ENCODE results near the gene SYT17.

DNA sequence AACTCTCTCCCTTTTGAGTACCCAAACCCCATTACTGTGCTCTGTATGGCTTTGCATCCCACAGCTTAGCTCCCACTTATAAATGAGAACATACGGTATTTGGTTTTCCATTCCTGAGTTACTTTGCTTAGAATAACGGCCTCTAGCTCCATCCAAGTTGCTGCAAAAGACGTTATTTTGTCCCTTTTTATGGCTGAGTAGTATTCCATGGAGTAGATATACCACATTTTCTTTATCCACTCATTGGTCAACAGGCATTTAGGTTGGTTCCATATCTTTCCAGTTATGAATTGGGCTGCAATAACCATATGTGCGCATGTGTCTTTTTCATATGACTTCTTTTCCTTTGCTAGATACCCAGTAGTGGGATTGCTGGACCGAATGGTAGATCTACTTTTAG is 19.9 kb upstream of the SYT17 start:
- TF ChIP-seq, protein P1, sequence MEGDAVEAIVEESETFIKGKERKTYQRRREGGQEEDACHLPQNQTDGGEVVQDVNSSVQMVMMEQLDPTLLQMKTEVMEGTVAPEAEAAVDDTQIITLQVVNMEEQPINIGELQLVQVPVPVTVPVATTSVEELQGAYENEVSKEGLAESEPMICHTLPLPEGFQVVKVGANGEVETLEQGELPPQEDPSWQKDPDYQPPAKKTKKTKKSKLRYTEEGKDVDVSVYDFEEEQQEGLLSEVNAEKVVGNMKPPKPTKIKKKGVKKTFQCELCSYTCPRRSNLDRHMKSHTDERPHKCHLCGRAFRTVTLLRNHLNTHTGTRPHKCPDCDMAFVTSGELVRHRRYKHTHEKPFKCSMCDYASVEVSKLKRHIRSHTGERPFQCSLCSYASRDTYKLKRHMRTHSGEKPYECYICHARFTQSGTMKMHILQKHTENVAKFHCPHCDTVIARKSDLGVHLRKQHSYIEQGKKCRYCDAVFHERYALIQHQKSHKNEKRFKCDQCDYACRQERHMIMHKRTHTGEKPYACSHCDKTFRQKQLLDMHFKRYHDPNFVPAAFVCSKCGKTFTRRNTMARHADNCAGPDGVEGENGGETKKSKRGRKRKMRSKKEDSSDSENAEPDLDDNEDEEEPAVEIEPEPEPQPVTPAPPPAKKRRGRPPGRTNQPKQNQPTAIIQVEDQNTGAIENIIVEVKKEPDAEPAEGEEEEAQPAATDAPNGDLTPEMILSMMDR (IDR thresholded peaks at IDR 0.05; ENCODE audit: insufficient read depth, low read length), result no peak
- TF ChIP-seq POLR2AphosphoS5 (IDR thresholded peaks at IDR 0.05; ENCODE audit: low read depth) (no peak), GABPA (IDR thresholded peaks at IDR 0.05; ENCODE audit: low read depth) (no peak), SPI1 (IDR thresholded peaks at IDR 0.05; ENCODE audit: borderline replicate concordance, low read depth) (no peak)
- TF ChIP-seq, protein P2, sequence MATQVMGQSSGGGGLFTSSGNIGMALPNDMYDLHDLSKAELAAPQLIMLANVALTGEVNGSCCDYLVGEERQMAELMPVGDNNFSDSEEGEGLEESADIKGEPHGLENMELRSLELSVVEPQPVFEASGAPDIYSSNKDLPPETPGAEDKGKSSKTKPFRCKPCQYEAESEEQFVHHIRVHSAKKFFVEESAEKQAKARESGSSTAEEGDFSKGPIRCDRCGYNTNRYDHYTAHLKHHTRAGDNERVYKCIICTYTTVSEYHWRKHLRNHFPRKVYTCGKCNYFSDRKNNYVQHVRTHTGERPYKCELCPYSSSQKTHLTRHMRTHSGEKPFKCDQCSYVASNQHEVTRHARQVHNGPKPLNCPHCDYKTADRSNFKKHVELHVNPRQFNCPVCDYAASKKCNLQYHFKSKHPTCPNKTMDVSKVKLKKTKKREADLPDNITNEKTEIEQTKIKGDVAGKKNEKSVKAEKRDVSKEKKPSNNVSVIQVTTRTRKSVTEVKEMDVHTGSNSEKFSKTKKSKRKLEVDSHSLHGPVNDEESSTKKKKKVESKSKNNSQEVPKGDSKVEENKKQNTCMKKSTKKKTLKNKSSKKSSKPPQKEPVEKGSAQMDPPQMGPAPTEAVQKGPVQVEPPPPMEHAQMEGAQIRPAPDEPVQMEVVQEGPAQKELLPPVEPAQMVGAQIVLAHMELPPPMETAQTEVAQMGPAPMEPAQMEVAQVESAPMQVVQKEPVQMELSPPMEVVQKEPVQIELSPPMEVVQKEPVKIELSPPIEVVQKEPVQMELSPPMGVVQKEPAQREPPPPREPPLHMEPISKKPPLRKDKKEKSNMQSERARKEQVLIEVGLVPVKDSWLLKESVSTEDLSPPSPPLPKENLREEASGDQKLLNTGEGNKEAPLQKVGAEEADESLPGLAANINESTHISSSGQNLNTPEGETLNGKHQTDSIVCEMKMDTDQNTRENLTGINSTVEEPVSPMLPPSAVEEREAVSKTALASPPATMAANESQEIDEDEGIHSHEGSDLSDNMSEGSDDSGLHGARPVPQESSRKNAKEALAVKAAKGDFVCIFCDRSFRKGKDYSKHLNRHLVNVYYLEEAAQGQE (IDR thresholded peaks at IDR 0.05; ENCODE audit: insufficient replicate concordance, low read depth), result no peak
